K562 (cell line): Measurements from ENCODE around the gene HSF5. TPM values are rescaled to one million over a fixed set of nuclear protein-coding genes. Genes with fewer than 3 reads are reported as not detected.

ENCODE experiments used
- CAMTA2 ChIP-seq: fragments of 250-450 bp; sonication (Bioruptor Pico); conservative IDR thresholded peaks from 2 replicates; pipeline ENCODE4 v1.5.1; 2022
- CEBPB ChIP-seq: fragments of 450-650 bp; IDR thresholded peaks from 2 replicates; pipeline ENCODE4 v1.6.1; 2016; ENCODE audit warnings: missing genetic modification characterization, missing compliant biosample characterization
- CREB3 ChIP-seq: fragments of 450-650 bp; conservative IDR thresholded peaks from 2 replicates; pipeline ENCODE4 v1.6.1; 2016; ENCODE audit warnings: missing genetic modification characterization, low read depth, mild to moderate bottlenecking, missing compliant biosample characterization, moderate library complexity
- CREB5 ChIP-seq: fragments of 250-450 bp; sonication (Bioruptor Pico); IDR thresholded peaks from 2 replicates; pipeline ENCODE4 v1.5.0; 2020; ENCODE audit warnings: mild to moderate bottlenecking
- CREM ChIP-seq: IDR thresholded peaks from 2 replicates; pipeline ENCODE4 v1.6.1; 2014; ENCODE audit warnings: antibody characterized with exemption, low read depth
- DPF2 ChIP-seq: fragments of 450-650 bp; IDR thresholded peaks from 2 replicates; pipeline ENCODE4 v1.6.1; 2016
- FOXA1 ChIP-seq: fragments of 450-650 bp; IDR thresholded peaks from 2 replicates; pipeline ENCODE4 v1.6.1; 2016; ENCODE audit warnings: mild to moderate bottlenecking, borderline replicate concordance
- FOXP1 ChIP-seq: sonication (generic); formaldehyde crosslinking; IDR thresholded peaks from 2 replicates; pipeline ENCODE4 v1.8.0; 2022; ENCODE audit warnings: mild to moderate bottlenecking, missing genetic modification reagents
- GATAD2B ChIP-seq: fragments of 450-650 bp; IDR thresholded peaks from 2 replicates; pipeline ENCODE4 v1.6.1; 2017; ENCODE audit warnings: mild to moderate bottlenecking, borderline replicate concordance
- GTF2B ChIP-seq: IDR thresholded peaks from 2 replicates; pipeline ENCODE4 v1.6.1; 2011; ENCODE audit not compliant: insufficient read length; ENCODE audit errors: extremely low read depth
- HDGF ChIP-seq: fragments of 450-650 bp; IDR thresholded peaks from 2 replicates; pipeline ENCODE4 v1.6.1; 2016
- KLF10 ChIP-seq: fragments of 250-450 bp; sonication (Bioruptor Pico); IDR thresholded peaks from 2 replicates; pipeline ENCODE4 v1.6.1; 2021; ENCODE audit warnings: matching md5 sums
- NCOA6 ChIP-seq: fragments of 450-650 bp; IDR thresholded peaks from 2 replicates; pipeline ENCODE4 v1.6.1; 2017; ENCODE audit warnings: mild to moderate bottlenecking
- NONO ChIP-seq, 2 experiments: fragments of 200-400 bp in 1 of 2; fragments of 450-650 bp in 1 of 2; formaldehyde crosslinking in 1 of 2; IDR thresholded peaks; 2 replicates each; pipeline ENCODE4 v1.6.1; 2017; ENCODE audit warnings: low read depth in 2 of 2, mild to moderate bottlenecking in 2 of 2, moderate library complexity in 2 of 2, low read length in 1 of 2
- PHF8 ChIP-seq: fragments of 200-600 bp; sonication (generic); IDR thresholded peaks from 2 replicates; pipeline ENCODE4 v1.6.1; 2012; ENCODE audit warnings: mixed run types, mild to moderate bottlenecking, inconsistent platforms, low read length, moderate library complexity, borderline replicate concordance
- RB1 ChIP-seq: fragments of 450-650 bp; IDR thresholded peaks from 2 replicates; pipeline ENCODE4 v1.6.1; 2017; ENCODE audit warnings: low read depth, mild to moderate bottlenecking
- RBM25 ChIP-seq: fragments of 200-400 bp; formaldehyde crosslinking; IDR thresholded peaks from 2 replicates; pipeline ENCODE4 v1.6.1; 2018; ENCODE audit warnings: low read length, low read depth, moderate library complexity; ENCODE audit not compliant: severe bottlenecking
- SP2 ChIP-seq: IDR thresholded peaks from 2 replicates; pipeline ENCODE4 v1.6.1; 2011; ENCODE audit warnings: mild to moderate bottlenecking, low read depth, low read length, moderate library complexity; ENCODE audit not compliant: poor library complexity, severe bottlenecking; ENCODE audit errors: extremely low read depth
- SRSF1 ChIP-seq: fragments of 200-400 bp; formaldehyde crosslinking; IDR thresholded peaks from 2 replicates; pipeline ENCODE4 v1.6.1; 2017; ENCODE audit warnings: mild to moderate bottlenecking, low read depth, low read length, moderate library complexity
- TEAD1 ChIP-seq, 2 experiments: fragments of 450-650 bp in 1 of 2; sonication (generic) in 1 of 2; formaldehyde crosslinking; IDR thresholded peaks; 2 replicates each; pipeline versions ENCODE4 v1.4.0 to v1.8.0; 2020 to 2022; ENCODE audit warnings: mild to moderate bottlenecking in 2 of 2, missing genetic modification reagents in 1 of 2
- ZNF121 ChIP-seq: sonication (generic); formaldehyde crosslinking; conservative IDR thresholded peaks from 2 replicates; pipeline ENCODE4 v1.8.0; 2022; ENCODE audit warnings: missing genetic modification reagents
- ZNF41 ChIP-seq: fragments of 250-450 bp; sonication (Bioruptor Pico); conservative IDR thresholded peaks from 2 replicates; pipeline ENCODE4 v1.4.0; 2020; ENCODE audit warnings: mild to moderate bottlenecking
- ZNF740 ChIP-seq, 3 experiments: fragments of 200-800 bp in 1 of 3; sonication (Bioruptor generic) in 1 of 3; sonication (generic) in 1 of 3; formaldehyde crosslinking in 1 of 3; IDR thresholded peaks; 2 replicates each; pipeline versions ENCODE4 v1.6.1 to v1.8.0; 2016 to 2022; ENCODE audit warnings: mild to moderate bottlenecking in 2 of 3, missing compliant biosample characterization in 2 of 3, missing genetic modification characterization in 2 of 3, missing genetic modification reagents in 1 of 3
- polyA plus RNA-seq, 8 experiments: library from polyadenylated mRNA; depleted of rRNA in 4 of 8; stranded (reverse) in 5 of 8; unstranded in 3 of 8; fragments of >200 nt; fragmentation: Nextera tagmentation in 2 of 8; fragmentation: Illumina TruSeq in 1 of 8; extraction: Ambion mirVana in 2 of 8; extraction: Trizol in 1 of 8; gene quantifications; 2 replicates each; pipeline versions ENCODE4 v1.2.1 to v1.2.3, GENCODE V29; 2011 to 2014; ENCODE audit warnings: inconsistent platforms in 1 of 8, missing spikeins in 1 of 8
- total RNA-seq, 7 experiments: library from RNA; depleted of rRNA in 6 of 7; stranded (reverse); fragments of >200 nt in 6 of 7; fragmentation: Illumina TruSeq in 2 of 7; extraction: Trizol in 2 of 7; gene quantifications; 2 replicates each; pipeline versions ENCODE4 v1.2.1 to v1.2.3, GENCODE V29; 2011 to 2021; ENCODE audit warnings: low replicate concordance in 1 of 7
- TF ChIP-seq, protein P1 (sequence below): sonication (generic); formaldehyde crosslinking; IDR thresholded peaks from 2 replicates; pipeline ENCODE4 v1.9.0; 2022; ENCODE audit warnings: mild to moderate bottlenecking, missing genetic modification reagents

The HSF5 gene
- total and polyA plus RNA-seq, 9 of the 15 experiments (the other 6 are each of a cell fraction or from before 2014, with no cell fraction given), result 0.04 TPM; not detected in 8

GRCh38 chr17:58417300-58418092 is 70.7 kb downstream of the HSF5 start, which contains the start of gene RNF43 (continued):
- TF ChIP-seq RBM25 (no peak), CEBPB (tag) (peak; percentile 71), CREM (peak; percentile 81), ZNF740 (CRISPR knock-in tag; IDR thresholded peaks at IDR 0.05) (peak; percentile 90), ZNF740 (tag; IDR thresholded peaks at IDR 0.05) (peak in 1 of 2 experiments; percentile 48; a peak in 1 of 4 replicates), SP2 (no peak), NCOA6 (no peak), HDGF (peak; percentile 54; the same call in 1 of the 2 replicates), ZNF41 (CRISPR knock-in tag) (no peak), CREB3 (tag) (no peak), RB1 (peak; percentile 58; the same call in 1 of the 2 replicates), FOXP1 (no peak), GTF2B (no peak), FOXA1 (no peak), NONO (IDR thresholded peaks at IDR 0.05; ENCODE audit: low read depth in 2 of 2, low read length in 1 of 2) (no peak), GATAD2B (no peak), KLF10 (no peak), PHF8 (no peak; the same call in 1 of the 2 replicates), SRSF1 (no peak), CREB5 (CRISPR knock-in tag) (no peak), CAMTA2 (CRISPR knock-in tag) (no peak), DPF2 (peak; percentile 77), ZNF121 (CRISPR knock-in tag) (no peak), TEAD1 (CRISPR knock-in tag; IDR thresholded peaks at IDR 0.05) (0 out of 4 replicates have a peak, but pooled peaks of 1 of the 2 experiments have one; percentile 0)
- TF ChIP-seq, protein P1, sequence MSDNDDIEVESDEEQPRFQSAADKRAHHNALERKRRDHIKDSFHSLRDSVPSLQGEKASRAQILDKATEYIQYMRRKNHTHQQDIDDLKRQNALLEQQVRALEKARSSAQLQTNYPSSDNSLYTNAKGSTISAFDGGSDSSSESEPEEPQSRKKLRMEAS (CRISPR knock-in tag), result 0 out of 2 replicates have a peak, but pooled peaks have one; percentile 16
